Muscle layer of duodenum (tissue), 2 donors: Measurements from ENCODE around the gene GTPBP1.

Source experiments
- H3K27ac ChIP-seq: one replicate; pipeline ENCODE4 v1.7.0; 2013; ENCODE audit warnings: mild to moderate bottlenecking, low read length
- H3K27me3 ChIP-seq: one replicate; pipeline ENCODE4 v1.7.0; 2013; ENCODE audit warnings: low read depth, mild to moderate bottlenecking, control low read depth, low read length
- H3K36me3 ChIP-seq, 2 donors: one replicate each; pipeline ENCODE4 v1.7.0; 2013; ENCODE audit warnings: low read length in 2 of 2, control low read depth in 1 of 2, mild to moderate bottlenecking in 1 of 2; ENCODE audit not compliant: insufficient read depth in 2 of 2, control insufficient read depth in 1 of 2
- H3K4me1 ChIP-seq, 2 donors: one replicate each; pipeline ENCODE4 v1.7.0; 2013; ENCODE audit warnings: low read length in 2 of 2, mild to moderate bottlenecking in 2 of 2, control low read depth in 1 of 2, moderate library complexity in 1 of 2; ENCODE audit not compliant: insufficient read depth in 2 of 2, control insufficient read depth in 1 of 2
- H3K4me3 ChIP-seq, 2 donors: one replicate each; pipeline ENCODE4 v1.7.0; 2013; ENCODE audit warnings: low read length in 2 of 2, low read depth in 1 of 2, mild to moderate bottlenecking in 1 of 2
- H3K9me3 ChIP-seq, 2 donors: one replicate each; pipeline ENCODE4 v1.7.0; 2013; ENCODE audit warnings: low read length in 2 of 2, control low read depth in 1 of 2, mild to moderate bottlenecking in 1 of 2; ENCODE audit not compliant: control insufficient read depth in 1 of 2
- donor health status: healthy.

The GTPBP1 gene

DNA sequence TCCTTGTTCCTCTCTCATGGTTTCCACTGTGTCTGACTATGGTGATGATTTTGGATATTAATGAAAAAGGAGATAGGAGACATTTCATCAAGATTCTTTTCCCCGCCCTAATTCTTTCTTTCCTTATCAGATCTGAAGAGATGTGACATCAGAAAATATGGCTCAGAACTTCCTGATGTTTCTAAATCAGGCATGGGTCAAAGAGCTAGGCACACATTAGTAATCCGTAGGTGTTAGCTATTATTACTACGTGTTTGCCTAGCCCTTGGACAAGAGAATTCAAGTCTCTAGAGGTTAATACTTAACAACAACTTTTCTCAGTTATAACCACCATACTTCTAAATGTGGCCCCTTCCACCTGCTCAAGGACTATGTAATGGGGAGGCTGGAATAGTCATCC lies 10.8 kb upstream of the GTPBP1 start:
- H3K27ac ChIP-seq = no peak overlapping the region
- no peaks in the 10 kb centered on the region for H3K9me3 ChIP-seq
- H3K36me3 ChIP-seq = peaks cover 5 to 14% of the 10 kb centered on the region in 2 donors
- peaks cover 14 to 34% of the 10 kb centered on the region in 2 donors for H3K4me1 ChIP-seq
- H3K4me3 ChIP-seq = no peak overlapping the region
- H3K27me3 ChIP-seq = no peaks in the 10 kb centered on the region

DNA sequence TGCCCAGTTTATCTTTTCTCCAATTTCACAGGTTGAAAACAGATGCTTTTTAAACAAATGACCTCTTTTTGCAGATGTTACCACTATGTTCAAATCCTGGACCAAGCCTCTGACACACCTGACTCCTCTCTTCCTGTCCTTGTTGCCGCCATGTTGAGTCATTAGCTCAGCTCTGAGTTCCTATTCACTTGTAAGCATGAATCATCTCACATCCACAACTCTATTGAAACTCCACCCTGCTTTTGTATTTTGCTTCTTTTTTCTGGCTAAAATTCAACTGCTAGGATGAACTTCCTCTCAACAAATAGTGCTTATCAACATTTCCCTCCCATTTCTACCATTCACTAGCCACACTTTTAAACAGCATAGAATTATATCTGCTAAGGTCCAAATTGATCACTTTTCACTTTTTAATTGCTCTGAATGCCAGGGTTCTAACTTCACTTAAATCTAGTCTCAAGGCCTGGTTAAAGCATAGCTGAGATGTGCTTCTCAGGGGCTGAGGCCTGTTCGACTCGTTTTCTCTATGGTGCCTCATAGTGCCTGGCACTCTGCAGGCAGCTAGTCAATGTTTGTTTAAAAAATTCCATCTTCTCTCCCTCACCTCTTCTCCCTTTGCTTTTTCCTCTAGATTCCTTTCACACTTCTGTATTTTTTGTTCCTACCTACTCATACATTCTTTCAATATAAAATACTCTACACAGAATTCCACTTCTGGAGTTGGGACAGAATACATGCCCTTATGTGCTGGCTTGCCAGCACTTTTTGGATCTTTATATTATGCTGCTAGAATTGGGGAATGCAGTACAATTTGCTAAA lies 8.9 kb upstream of the GTPBP1 start:
- peak overlapping the region in 1 of 2 donors; percentile 4 for H3K4me3 ChIP-seq
- no peaks in the 10 kb centered on the region for H3K9me3 ChIP-seq
- peaks cover 19 to 34% of the 10 kb centered on the region in 2 donors for H3K4me1 ChIP-seq
- H3K27me3 ChIP-seq = no peaks in the 10 kb centered on the region
- peak overlapping the region; percentile 70 for H3K27ac ChIP-seq
- peaks cover 0 to 9% of the 10 kb centered on the region in 2 donors for H3K36me3 ChIP-seq

DNA sequence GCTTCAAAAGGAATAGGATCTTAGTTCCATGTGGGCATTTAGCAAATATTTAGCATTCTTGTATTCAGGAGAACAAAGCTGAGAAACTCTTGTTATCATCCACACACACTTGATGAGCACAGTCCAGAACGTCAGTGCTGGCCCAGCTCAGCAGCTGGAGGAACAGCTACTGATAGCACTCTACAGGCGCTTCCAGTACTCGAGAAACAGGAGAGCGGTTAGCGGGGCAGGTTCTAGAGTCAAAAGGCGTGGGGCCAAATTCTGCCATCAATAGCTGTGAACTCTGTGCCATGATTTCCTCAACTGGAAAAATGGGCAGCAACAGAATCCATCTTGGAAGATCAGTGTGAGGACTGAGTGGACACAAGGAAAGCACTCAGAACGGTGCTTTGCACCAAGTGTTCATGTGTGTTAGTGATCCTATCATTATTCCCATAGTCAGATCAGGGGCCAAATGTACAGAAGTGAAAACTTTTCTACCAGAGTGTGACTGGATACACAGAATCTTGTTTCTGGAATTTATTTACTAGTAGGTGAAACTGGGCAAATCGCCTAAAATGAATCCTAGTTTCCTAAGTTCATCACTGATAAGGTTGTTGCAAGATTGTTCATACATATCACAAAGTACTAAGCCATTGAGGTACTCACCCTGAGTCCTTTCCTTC lies 8.2 kb upstream of the GTPBP1 start:
- H3K9me3 ChIP-seq = no peaks in the 10 kb centered on the region
- peak overlapping the region; percentile 70 for H3K27ac ChIP-seq
- peaks cover 0 to 5% of the 10 kb centered on the region in 2 donors for H3K36me3 ChIP-seq
- no peaks in the 10 kb centered on the region for H3K27me3 ChIP-seq
- peaks cover 19 to 34% of the 10 kb centered on the region in 2 donors for H3K4me1 ChIP-seq
- H3K4me3 ChIP-seq = peak overlapping the region; percentile 4 to 69

DNA sequence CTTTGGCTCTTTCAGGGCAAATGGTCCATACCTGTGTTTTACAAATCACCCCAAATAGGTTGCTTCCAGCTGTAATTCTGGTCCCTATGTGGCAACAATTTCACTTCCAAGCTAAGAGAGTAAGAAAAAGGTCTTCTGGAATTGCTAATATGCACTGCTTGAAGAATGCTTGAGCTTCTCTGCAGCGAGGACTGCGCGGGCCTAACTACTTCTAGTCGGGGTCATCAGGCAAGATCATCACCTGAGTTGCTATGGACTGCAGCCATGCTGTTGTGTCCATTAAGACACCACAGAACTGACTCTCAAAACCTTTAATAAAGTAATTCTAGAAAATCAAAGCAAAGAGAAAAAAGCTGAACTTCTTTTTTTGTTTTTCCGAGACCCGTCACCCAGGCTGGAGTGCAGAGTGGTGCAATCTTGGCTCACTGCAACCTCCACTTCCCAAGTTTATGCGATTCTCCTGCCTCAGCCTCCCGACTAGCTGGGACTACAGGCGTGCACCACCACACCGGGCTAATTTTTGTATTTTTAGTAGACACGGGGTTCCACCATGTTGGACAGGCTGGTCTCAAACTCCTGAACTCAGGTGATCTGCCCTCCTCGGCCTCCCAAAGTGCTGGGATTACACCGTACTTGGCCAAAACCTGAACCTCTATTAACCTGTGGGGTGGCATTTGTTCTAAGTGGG lies 7.2 kb upstream of the GTPBP1 start:
- peak overlapping the region; percentile 88 for H3K27ac ChIP-seq
- H3K27me3 ChIP-seq = no peaks in the 10 kb centered on the region
- H3K4me3 ChIP-seq = peak overlapping the region; percentile 59 to 69
- no peaks in the 10 kb centered on the region for H3K9me3 ChIP-seq
- peaks cover 0 to 1% of the 10 kb centered on the region in 2 donors for H3K36me3 ChIP-seq
- peaks cover 19 to 34% of the 10 kb centered on the region in 2 donors for H3K4me1 ChIP-seq

DNA sequence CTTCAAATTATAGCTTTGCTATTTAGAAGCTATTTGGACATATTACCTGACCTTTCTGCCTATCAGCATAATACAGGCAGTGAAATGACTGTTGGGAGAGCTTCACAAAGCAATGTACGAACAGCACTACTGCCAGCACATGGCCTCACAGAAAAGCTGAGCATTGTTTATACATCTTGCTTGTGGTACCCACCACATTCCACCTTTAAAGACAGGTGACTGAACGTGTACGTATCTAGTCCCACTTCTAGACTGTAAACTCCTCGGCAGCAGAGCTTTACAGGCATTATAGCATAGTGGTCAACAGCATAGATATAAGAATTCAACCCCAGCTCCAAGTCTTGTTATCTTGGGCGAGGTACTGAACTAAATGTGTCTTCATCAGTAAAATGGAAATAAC lies 6.6 kb upstream of the GTPBP1 start:
- Histone ChIP-seq H3K9me3 (no peaks in the 10 kb centered on the region), H3K27ac (peak overlapping the region; percentile 88), H3K36me3 (no peaks in the 10 kb centered on the region), H3K4me1 (peaks cover 19 to 34% of the 10 kb centered on the region in 2 donors), H3K4me3 (peak overlapping the region; percentile 59 to 69), H3K27me3 (no peaks in the 10 kb centered on the region)

DNA sequence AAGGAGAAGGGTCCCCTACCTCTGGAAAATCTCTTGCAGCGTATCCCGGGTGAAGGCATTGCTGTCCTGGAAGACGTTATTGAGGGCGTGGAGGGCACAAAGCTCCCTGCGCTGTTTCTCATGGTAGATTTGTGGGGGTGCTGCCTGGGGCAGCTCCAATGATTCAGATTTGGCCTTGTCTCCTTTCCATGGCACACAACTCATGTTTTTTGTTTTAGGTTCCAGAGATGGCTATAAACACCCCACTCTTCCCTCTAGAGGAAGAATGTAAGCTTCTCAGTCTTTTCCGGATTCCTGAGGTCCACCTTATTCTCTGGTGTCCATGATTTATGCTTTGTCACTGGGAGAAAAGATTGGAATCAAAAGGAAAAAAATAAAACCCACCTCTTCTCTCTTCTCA lies 6.0 kb upstream of the GTPBP1 start:
- Histone ChIP-seq H3K27me3 (no peaks in the 10 kb centered on the region), H3K27ac (peak overlapping the region; percentile 88), H3K9me3 (no peaks in the 10 kb centered on the region), H3K4me3 (peak overlapping the region; percentile 59 to 69), H3K36me3 (no peaks in the 10 kb centered on the region), H3K4me1 (peaks cover 21 to 36% of the 10 kb centered on the region in 2 donors)

DNA sequence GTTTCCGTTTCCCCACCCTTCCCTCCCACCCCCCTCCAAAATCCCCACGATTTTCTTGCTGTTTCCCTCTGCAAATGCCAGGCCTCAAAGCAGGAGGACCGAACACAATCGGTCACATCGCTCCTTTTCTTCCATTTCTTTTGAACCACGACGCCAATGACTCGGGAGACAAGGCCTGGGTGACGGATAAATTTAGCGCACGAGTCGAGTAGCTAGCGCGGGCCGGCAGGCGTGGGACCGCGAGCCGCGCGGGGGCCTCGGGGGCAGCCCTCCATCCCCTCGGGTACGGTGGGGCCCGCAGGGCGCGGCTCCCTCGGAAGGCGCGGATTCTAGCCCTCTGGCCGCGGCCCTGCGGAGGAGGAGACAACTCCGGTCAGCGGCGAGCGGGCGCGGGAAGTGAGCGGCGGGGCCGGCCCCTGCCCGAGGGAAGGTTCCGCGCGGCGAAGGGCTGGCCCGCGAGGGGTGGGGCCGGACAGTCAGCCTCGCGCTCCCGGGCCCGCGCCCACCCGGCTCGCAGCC lies 5.4 kb upstream of the GTPBP1 start:
- H3K9me3 ChIP-seq = no peaks in the 10 kb centered on the region
- peak overlapping the region; percentile 88 for H3K27ac ChIP-seq
- no peaks in the 10 kb centered on the region for H3K27me3 ChIP-seq
- H3K36me3 ChIP-seq = no peaks in the 10 kb centered on the region
- H3K4me3 ChIP-seq = peak overlapping the region; percentile 59 to 69
- H3K4me1 ChIP-seq = peaks cover 23 to 39% of the 10 kb centered on the region in 2 donors

DNA sequence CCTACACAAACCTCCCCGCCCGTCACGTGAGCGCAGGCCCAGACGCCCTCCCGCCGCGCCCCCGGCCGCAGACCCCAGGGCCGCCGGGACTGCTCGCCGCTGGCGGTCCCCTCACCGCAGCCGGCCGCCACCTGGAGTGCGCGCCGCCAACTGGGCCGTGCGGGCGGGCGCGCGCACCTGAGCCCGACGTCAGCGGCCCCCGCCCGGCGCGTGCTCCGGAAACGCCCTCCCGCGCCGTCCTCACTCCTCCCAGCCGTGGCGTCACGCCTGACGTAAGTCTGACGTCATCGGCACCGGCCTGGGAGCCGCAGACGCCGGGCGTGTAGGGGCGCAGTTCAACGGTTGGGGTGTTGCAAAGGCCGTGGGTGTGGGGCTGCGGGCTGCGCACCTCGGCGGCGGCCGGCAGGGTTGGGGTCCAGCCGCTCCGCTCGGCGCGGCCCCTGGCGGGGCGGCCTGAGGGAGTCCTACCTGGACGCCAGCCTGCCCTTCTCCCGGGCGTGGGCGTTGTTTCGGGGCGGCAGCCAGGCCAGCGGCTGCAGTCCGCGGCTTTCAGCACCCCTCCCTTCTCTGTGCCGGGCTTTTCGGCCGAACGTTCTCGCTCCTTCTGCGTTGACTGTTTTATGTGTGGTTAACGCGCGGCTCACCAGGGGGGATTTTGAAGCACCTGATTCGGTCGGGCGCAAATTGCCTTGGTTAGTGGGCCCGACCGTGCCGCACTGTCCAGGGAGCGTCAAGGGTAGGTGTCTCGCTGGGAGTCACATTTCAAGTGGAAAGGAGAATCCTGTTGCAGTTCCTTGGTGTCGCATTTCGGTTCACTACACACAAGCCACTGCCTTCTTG lies 4.7 kb upstream of the GTPBP1 start, which contains the start of gene JOSD1:
JOSD1 (minus strand) TSS at position 155 of the 840 bp plus-strand sequence. CDS start 956 bp downstream, outside the sequence.
- no peaks in the 10 kb centered on the region for H3K9me3 ChIP-seq
- peak within 1 kb of the TSS; percentile 88 for H3K27ac ChIP-seq
- H3K36me3 ChIP-seq = no peaks in the 10 kb centered on the region
- H3K4me1 ChIP-seq = peaks cover 23 to 39% of the 10 kb centered on the region in 2 donors
- no peaks in the 10 kb centered on the region for H3K27me3 ChIP-seq
- peak within 1 kb of the TSS; percentile 63 to 69 for H3K4me3 ChIP-seq

DNA sequence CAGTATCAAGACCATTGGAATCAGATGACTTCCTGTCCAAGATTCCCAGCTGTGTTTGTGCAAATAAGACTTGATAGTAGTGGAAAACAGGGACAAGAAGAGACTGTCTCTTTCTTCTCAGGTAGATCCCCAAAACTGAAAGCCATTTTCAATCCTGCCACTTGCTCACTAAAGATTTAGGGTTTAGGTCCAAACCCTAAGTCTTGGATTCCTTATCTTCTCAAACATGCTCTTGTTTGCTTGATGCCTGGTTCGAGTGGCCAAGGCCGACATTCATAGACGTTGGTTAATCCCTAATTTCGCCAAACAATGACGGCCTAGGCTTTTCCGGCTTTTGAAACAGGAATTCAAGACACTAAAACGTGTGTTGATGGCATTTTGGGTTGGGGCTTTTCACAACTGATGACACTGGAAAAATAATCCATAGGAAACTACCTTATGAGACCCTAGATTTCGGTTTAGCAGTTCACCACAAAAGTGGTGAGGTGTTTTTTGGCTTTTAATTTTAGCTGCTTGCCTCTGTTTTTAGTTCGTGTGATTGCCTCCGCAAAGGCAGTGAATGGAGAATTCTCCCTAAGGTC lies 1.0 kb upstream of the GTPBP1 start:
- H3K4me1 ChIP-seq = peaks cover 23 to 24% of the 10 kb centered on the region in 2 donors
- peak overlapping the region; percentile 88 for H3K27ac ChIP-seq
- H3K36me3 ChIP-seq = peaks cover under 1 to 5% of the 10 kb centered on the region in 2 donors
- no peaks in the 10 kb centered on the region for H3K27me3 ChIP-seq
- H3K9me3 ChIP-seq = no peaks in the 10 kb centered on the region
- peak overlapping the region; percentile 43 to 47 for H3K4me3 ChIP-seq
